Esophagus squamous epithelium (tissue), 4 donors: ENCODE measurements around the gene RAX.
"Not testable (repeated sequence)": the region's sequence is repeated elsewhere in the genome, so short reads cannot be mapped to it uniquely, and the experiment has no call there.

Source experiments
- POLR2A ChIP-seq, 4 donors: fragments of 450-650 bp; IDR thresholded peaks; one replicate each; pipeline ENCODE4 v1.6.1; 2017; ENCODE audit warnings: antibody characterized with exemption in 4 of 4, mild to moderate bottlenecking in 4 of 4, moderate library complexity in 3 of 4
- TF ChIP-seq, protein P1 (sequence below), 6 experiments: fragments of 450-650 bp in 4 of 6; fragments of 200-600 bp in 2 of 6; sonication (generic) in 2 of 6; IDR thresholded peaks; one replicate each; pipeline ENCODE4 v1.5.1; 2016 to 2019; ENCODE audit warnings: antibody characterized with exemption in 6 of 6, mild to moderate bottlenecking in 4 of 6, moderate library complexity in 4 of 6

DNA sequence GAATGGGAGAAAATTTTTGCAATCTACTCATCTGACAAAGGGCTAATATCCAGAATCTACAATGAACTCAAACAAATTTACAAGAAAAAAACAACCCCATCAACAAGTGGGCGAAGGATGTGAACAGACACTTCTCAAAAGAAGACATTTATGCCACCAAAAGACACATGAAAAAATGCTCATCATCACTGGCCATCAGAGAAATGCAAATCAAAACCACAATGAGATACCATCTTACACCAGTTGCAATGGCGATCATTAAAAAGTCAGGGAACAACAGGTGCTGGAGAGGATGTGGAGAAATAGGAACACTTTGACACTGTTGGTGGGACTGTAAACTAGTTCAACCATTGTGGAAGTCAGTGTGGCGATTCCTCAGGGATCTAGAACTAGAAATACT lies 11.4 kb downstream of the RAX start:
- TF ChIP-seq, protein P1, sequence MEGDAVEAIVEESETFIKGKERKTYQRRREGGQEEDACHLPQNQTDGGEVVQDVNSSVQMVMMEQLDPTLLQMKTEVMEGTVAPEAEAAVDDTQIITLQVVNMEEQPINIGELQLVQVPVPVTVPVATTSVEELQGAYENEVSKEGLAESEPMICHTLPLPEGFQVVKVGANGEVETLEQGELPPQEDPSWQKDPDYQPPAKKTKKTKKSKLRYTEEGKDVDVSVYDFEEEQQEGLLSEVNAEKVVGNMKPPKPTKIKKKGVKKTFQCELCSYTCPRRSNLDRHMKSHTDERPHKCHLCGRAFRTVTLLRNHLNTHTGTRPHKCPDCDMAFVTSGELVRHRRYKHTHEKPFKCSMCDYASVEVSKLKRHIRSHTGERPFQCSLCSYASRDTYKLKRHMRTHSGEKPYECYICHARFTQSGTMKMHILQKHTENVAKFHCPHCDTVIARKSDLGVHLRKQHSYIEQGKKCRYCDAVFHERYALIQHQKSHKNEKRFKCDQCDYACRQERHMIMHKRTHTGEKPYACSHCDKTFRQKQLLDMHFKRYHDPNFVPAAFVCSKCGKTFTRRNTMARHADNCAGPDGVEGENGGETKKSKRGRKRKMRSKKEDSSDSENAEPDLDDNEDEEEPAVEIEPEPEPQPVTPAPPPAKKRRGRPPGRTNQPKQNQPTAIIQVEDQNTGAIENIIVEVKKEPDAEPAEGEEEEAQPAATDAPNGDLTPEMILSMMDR (IDR thresholded peaks at IDR 0.05), result not testable (repeated sequence)
- not testable (repeated sequence) for TF ChIP-seq POLR2A (IDR thresholded peaks at IDR 0.05)
